ENCODE measurements around the gene PLXNB1. TPM values are rescaled to one million over a fixed set of nuclear protein-coding genes. Genes with fewer than 3 reads are reported as not detected.

The PLXNB1 gene
- total RNA-seq, 1 donor from 2014 or later = 160 TPM

- Histone ChIP-seq H3K36me3 (peaks cover 90 to 95% of the 10 kb centered on the region in 2 donors), H3K27ac (peak overlapping the region; percentile 8 to 69)
These were observed 16.3 kb downstream of the PLXNB1 start for GRCh38 chr3:48413611-48414010.

GRCh38 chr3:48413086-48413485, 16.8 kb downstream of the PLXNB1 start:
- Histone ChIP-seq H3K27me3 (no peaks in the 10 kb centered on the region), H3K27ac (peak overlapping the region; percentile 8 to 69), H3K4me3 (no peak overlapping the region), H3K9me3 (no peaks in the 10 kb centered on the region), H3K4me1 (peaks cover 0 to 10% of the 10 kb centered on the region in 2 donors), H3K36me3 (peaks cover 90 to 95% of the 10 kb centered on the region in 2 donors)
- TF ChIP-seq CTCF (IDR thresholded peaks at IDR 0.05) = no peak
- intact Hi-C loops (cut with DNase I) = no loop called here
- DNase-seq (ENCODE audit: low spot score in 2 of 2) = no peak

More at GRCh38 chr3:48413611-48414010, 16.3 kb downstream of the PLXNB1 start:
- intact Hi-C loops (cut with DNase I) = no loop called here
- H3K9me3 ChIP-seq = no peaks in the 10 kb centered on the region
- DNase-seq (ENCODE audit: low spot score in 2 of 2) = no peak
- TF ChIP-seq CTCF (IDR thresholded peaks at IDR 0.05) = no peak
- H3K27me3 ChIP-seq = no peaks in the 10 kb centered on the region
- no peak overlapping the region for H3K4me3 ChIP-seq
- peaks cover 0 to 10% of the 10 kb centered on the region in 2 donors for H3K4me1 ChIP-seq

- TF ChIP-seq CTCF (IDR thresholded peaks at IDR 0.05) = no peak
- H3K4me1 ChIP-seq = peaks cover 0 to 10% of the 10 kb centered on the region in 2 donors
- intact Hi-C loops (cut with DNase I) = no loop called here
- H3K4me3 ChIP-seq = no peak overlapping the region
- peak overlapping the region; percentile 18 to 69 for H3K27ac ChIP-seq
- DNase-seq (ENCODE audit: low spot score in 2 of 2) = no peak
- peaks cover 88 to 95% of the 10 kb centered on the region in 2 donors for H3K36me3 ChIP-seq
- no peaks in the 10 kb centered on the region for H3K27me3 ChIP-seq
- no peaks in the 10 kb centered on the region for H3K9me3 ChIP-seq
These were observed 17.4 kb downstream of the PLXNB1 start for GRCh38 chr3:48412375-48413001.

- no peak for TF ChIP-seq CTCF (IDR thresholded peaks at IDR 0.05)
- H3K4me3 ChIP-seq = no peak overlapping the region
- peaks cover 0 to 10% of the 10 kb centered on the region in 2 donors for H3K4me1 ChIP-seq
- peak overlapping the region; percentile 18 to 38 for H3K27ac ChIP-seq
- peak in 1 of 2 donors; percentile 50 for DNase-seq (ENCODE audit: low spot score in 2 of 2)
- H3K9me3 ChIP-seq = no peaks in the 10 kb centered on the region
- H3K36me3 ChIP-seq = peaks cover 87 to 95% of the 10 kb centered on the region in 2 donors
- no peaks in the 10 kb centered on the region for H3K27me3 ChIP-seq
- intact Hi-C loops (cut with DNase I) = no loop called here
These were observed 18.1 kb downstream of the PLXNB1 start for GRCh38 chr3:48411606-48412374.

- Histone ChIP-seq H3K27me3 (no peaks in the 10 kb centered on the region), H3K4me1 (peaks cover 0 to 10% of the 10 kb centered on the region in 2 donors), H3K9me3 (no peaks in the 10 kb centered on the region), H3K36me3 (peaks cover 86 to 95% of the 10 kb centered on the region in 2 donors), H3K27ac (peak overlapping the region in 1 of 2 donors; percentile 38), H3K4me3 (no peak overlapping the region)
- DNase-seq (ENCODE audit: low spot score in 2 of 2) = peak in 1 of 2 donors; percentile 24
- no peak for TF ChIP-seq CTCF (IDR thresholded peaks at IDR 0.05)
- intact Hi-C loops (cut with DNase I) = no loop called here
These were observed 18.8 kb downstream of the PLXNB1 start for GRCh38 chr3:48411041-48411588.

All from ascending aorta (tissue), 2 donors.